ENCODE results near the gene LHFPL2. TPM values are rescaled to one million over a fixed set of nuclear protein-coding genes. Genes with fewer than 3 reads are reported as not detected.
A peak's percentile ranks its signal among the peaks of the same experiment; 100 is the strongest.
"Not testable (repeated sequence)": the region's sequence is repeated elsewhere in the genome, so short reads cannot be mapped to it uniquely, and the experiment has no call there.

Gene LHFPL2
- total RNA-seq, 4 donors from 2014 or later, result 14.7 to 127 (median 28.0) TPM

GRCh38 chr5:78670701-78671269 lies 22.2 kb upstream of the LHFPL2 start:
- no peak for TF ChIP-seq POLR2A (IDR thresholded peaks at IDR 0.05)
- TF ChIP-seq, protein P1, sequence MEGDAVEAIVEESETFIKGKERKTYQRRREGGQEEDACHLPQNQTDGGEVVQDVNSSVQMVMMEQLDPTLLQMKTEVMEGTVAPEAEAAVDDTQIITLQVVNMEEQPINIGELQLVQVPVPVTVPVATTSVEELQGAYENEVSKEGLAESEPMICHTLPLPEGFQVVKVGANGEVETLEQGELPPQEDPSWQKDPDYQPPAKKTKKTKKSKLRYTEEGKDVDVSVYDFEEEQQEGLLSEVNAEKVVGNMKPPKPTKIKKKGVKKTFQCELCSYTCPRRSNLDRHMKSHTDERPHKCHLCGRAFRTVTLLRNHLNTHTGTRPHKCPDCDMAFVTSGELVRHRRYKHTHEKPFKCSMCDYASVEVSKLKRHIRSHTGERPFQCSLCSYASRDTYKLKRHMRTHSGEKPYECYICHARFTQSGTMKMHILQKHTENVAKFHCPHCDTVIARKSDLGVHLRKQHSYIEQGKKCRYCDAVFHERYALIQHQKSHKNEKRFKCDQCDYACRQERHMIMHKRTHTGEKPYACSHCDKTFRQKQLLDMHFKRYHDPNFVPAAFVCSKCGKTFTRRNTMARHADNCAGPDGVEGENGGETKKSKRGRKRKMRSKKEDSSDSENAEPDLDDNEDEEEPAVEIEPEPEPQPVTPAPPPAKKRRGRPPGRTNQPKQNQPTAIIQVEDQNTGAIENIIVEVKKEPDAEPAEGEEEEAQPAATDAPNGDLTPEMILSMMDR (IDR thresholded peaks at IDR 0.05), result no peak
- no peaks in the 10 kb centered on the region for H3K9me3 ChIP-seq
- H3K4me1 ChIP-seq, result no peaks in the 10 kb centered on the region
- intact Hi-C loops (cut with DNase I; ENCODE audit: low total_unique reads), result no loop called here
- DNase-seq, result no peak
- H3K36me3 ChIP-seq, result no peaks in the 10 kb centered on the region
- H3K4me3 ChIP-seq, result no peak overlapping the region
- H3K27me3 ChIP-seq, result no peaks in the 10 kb centered on the region
- peak overlapping the region; percentile 43 to 46 for H3K27ac ChIP-seq

- Histone ChIP-seq H3K27me3 (no peaks in the 10 kb centered on the region), H3K27ac (no peak overlapping the region), H3K4me3 (no peak overlapping the region), H3K36me3 (no peaks in the 10 kb centered on the region), H3K9me3 (no peaks in the 10 kb centered on the region), H3K4me1 (no peaks in the 10 kb centered on the region)
- TF ChIP-seq, protein P1 (IDR thresholded peaks at IDR 0.05), result no peak
- no peak for TF ChIP-seq POLR2A (IDR thresholded peaks at IDR 0.05)
- no peak for DNase-seq
- intact Hi-C loops (cut with DNase I; ENCODE audit: low total_unique reads), result no loop called here
Observed at GRCh38 chr5:78669331-78669730, 20.8 kb upstream of the LHFPL2 start.

GRCh38 chr5:78667461-78668103 lies 19.0 kb upstream of the LHFPL2 start:
- no peaks in the 10 kb centered on the region for H3K27me3 ChIP-seq
- DNase-seq, result no peak
- intact Hi-C loops (cut with DNase I; ENCODE audit: low total_unique reads), result no loop called here
- H3K4me1 ChIP-seq, result no peaks in the 10 kb centered on the region
- H3K27ac ChIP-seq, result no peak overlapping the region
- no peaks in the 10 kb centered on the region for H3K36me3 ChIP-seq
- no peak for TF ChIP-seq POLR2A (IDR thresholded peaks at IDR 0.05)
- TF ChIP-seq, protein P1 (IDR thresholded peaks at IDR 0.05), result no peak
- no peak overlapping the region for H3K4me3 ChIP-seq
- no peaks in the 10 kb centered on the region for H3K9me3 ChIP-seq

DNA sequence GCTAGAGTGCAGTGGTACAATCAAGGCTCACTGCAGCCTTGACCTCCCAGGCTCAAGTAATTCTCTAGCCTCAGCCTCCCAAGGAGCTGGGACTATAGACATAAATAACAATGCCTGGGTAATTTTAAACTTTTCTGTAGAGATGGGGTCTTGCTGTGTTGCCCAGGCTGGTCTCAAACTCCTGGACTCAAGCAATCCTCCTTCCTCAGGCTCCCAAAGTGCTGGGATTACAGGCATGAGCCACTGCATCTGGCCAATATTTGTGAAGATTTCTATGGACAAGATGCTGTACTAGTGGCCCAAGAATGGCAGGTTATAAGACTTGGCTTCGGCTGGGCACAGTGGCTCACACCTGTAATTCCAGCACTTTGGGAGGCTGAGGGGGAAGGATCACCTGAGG lies 18.4 kb upstream of the LHFPL2 start:
- H3K4me1 ChIP-seq; intact Hi-C loops (cut with DNase I; ENCODE audit: low total_unique reads); H3K4me3 ChIP-seq; H3K36me3 ChIP-seq; H3K27ac ChIP-seq; H3K27me3 ChIP-seq; H3K9me3 ChIP-seq; DNase-seq: not testable (repeated sequence)

- Histone ChIP-seq H3K36me3 (no peaks in the 10 kb centered on the region), H3K27me3 (no peaks in the 10 kb centered on the region), H3K4me1 (no peaks in the 10 kb centered on the region), H3K4me3 (no peak overlapping the region), H3K9me3 (no peaks in the 10 kb centered on the region), H3K27ac (no peak overlapping the region)
- intact Hi-C loops (cut with DNase I; ENCODE audit: low total_unique reads), result no loop called here
- TF ChIP-seq, protein P1 (IDR thresholded peaks at IDR 0.05), result no peak
- no peak for TF ChIP-seq POLR2A (IDR thresholded peaks at IDR 0.05)
- DNase-seq, result no peak
Observed at GRCh38 chr5:78666041-78666444, 17.5 kb upstream of the LHFPL2 start.

Measured in uterus (tissue), 4 donors.